ENCODE results near the gene IMPDH1.

- TF ChIP-seq, protein P1, sequence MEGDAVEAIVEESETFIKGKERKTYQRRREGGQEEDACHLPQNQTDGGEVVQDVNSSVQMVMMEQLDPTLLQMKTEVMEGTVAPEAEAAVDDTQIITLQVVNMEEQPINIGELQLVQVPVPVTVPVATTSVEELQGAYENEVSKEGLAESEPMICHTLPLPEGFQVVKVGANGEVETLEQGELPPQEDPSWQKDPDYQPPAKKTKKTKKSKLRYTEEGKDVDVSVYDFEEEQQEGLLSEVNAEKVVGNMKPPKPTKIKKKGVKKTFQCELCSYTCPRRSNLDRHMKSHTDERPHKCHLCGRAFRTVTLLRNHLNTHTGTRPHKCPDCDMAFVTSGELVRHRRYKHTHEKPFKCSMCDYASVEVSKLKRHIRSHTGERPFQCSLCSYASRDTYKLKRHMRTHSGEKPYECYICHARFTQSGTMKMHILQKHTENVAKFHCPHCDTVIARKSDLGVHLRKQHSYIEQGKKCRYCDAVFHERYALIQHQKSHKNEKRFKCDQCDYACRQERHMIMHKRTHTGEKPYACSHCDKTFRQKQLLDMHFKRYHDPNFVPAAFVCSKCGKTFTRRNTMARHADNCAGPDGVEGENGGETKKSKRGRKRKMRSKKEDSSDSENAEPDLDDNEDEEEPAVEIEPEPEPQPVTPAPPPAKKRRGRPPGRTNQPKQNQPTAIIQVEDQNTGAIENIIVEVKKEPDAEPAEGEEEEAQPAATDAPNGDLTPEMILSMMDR (IDR thresholded peaks at IDR 0.05 in 2 of 3, conservative IDR thresholded peaks at IDR 0.05 in 1 of 3; ENCODE audit: control insufficient read depth in 2 of 3, extremely low read depth in 1 of 3, insufficient read depth in 1 of 3, low read depth in 3 of 3, low read length in 3 of 3): no peak
- TF ChIP-seq EZH2 (IDR thresholded peaks at IDR 0.05; ENCODE audit: borderline replicate concordance, control insufficient read depth, low read depth, low read length) (no peak), RELA (IDR thresholded peaks at IDR 0.05; ENCODE audit: borderline replicate concordance, partially characterized antibody) (no peak), NFIC (IDR thresholded peaks at IDR 0.05; ENCODE audit: low read depth, low read length) (no peak), POLR2AphosphoS5 (IDR thresholded peaks at IDR 0.05; ENCODE audit: low read length) (no peak), CHD2 (IDR thresholded peaks at IDR 0.05; ENCODE audit: borderline replicate concordance, low read depth, low read length) (no peak), SP1 (IDR thresholded peaks at IDR 0.05; ENCODE audit: low read depth, low read length) (no peak), MYC (IDR thresholded peaks at IDR 0.05; ENCODE audit: insufficient read depth, insufficient read length, insufficient replicate concordance, low read length, severe bottlenecking) (no peak)
Measured at GRCh38 chr7:128391805-128392204, 18.0 kb downstream of the IMPDH1 start.

Data from GM12878 (cell line).